Left lung (tissue), 14 donors: ENCODE measurements around the gene LEO1. TPM values are rescaled to one million over a fixed set of nuclear protein-coding genes. Genes with fewer than 3 reads are reported as not detected.

Experiments
- ATAC-seq: fragments of 200-7000 bp; cut with Tn5 transposase; one replicate; pipeline ENCODE4 v1.9.1; 2020; ENCODE audit warnings: moderate library complexity
- DNase-seq, 4 donors: peaks; one replicate each; pipeline ENCODE4 v3.0.0-alpha.2; 2013 to 2020
- H3K27ac ChIP-seq, 2 donors: fragments of 200-600 bp; sonication (generic) in 1 of 2; one replicate each; pipeline versions ENCODE4 v1.5.0 to v1.8.0; 2020 to 2021
- H3K27me3 ChIP-seq, 2 donors: fragments of 200-600 bp; sonication (generic) in 1 of 2; one replicate each; pipeline versions ENCODE4 v1.5.0 to v1.8.0; 2020 to 2021
- H3K36me3 ChIP-seq, 2 donors: fragments of 200-600 bp; sonication (generic) in 1 of 2; one replicate each; pipeline versions ENCODE4 v1.5.0 to v1.8.0; 2020 to 2021
- H3K4me1 ChIP-seq, 2 donors: fragments of 200-600 bp; one replicate each; pipeline ENCODE4 v1.8.0; 2021
- H3K4me3 ChIP-seq, 2 donors: fragments of 200-600 bp; sonication (generic) in 1 of 2; one replicate each; pipeline versions ENCODE4 v1.5.0 to v1.8.0; 2020 to 2021; ENCODE audit warnings: mild to moderate bottlenecking in 1 of 2
- H3K9me3 ChIP-seq, 2 donors: fragments of 200-600 bp; sonication (generic) in 1 of 2; one replicate each; pipeline versions ENCODE4 v1.5.0 to v1.8.0; 2020 to 2021
- CTCF ChIP-seq, 2 donors: fragments of 200-600 bp; sonication (generic) in 1 of 2; IDR thresholded peaks; one replicate each; pipeline versions ENCODE4 v1.5.0 to v1.8.0; 2021; ENCODE audit warnings: antibody characterized with exemption in 2 of 2
- intact Hi-C, 2 donors: fragments of 100-400 bp; cut with DNase I; formaldehyde crosslinking; loops; one replicate each; pipeline versions ENCODE4 v1.11.2 to v1.14.2; 2022
- long read RNA-seq, 12 donors: library from polyadenylated mRNA in 2 of 12; unstranded in 2 of 12; transcript quantifications; one replicate each; pipeline ENCODE4 v2.0.0 and lab custom pipeline, GENCODE V29; 2019 to 2026
- polyA plus RNA-seq, 6 donors: library from polyadenylated mRNA; unstranded; fragments of 120-200 nt; gene quantifications; one replicate each; pipeline ENCODE4 v1.2.1, GENCODE V29; 2013; ENCODE audit not compliant: insufficient read length in 6 of 6
- total RNA-seq, 2 donors: library from RNA; stranded (reverse); fragmentation: NEBNext Ultra II Directional; extraction: Animal tissue kit (Norgen Biotek cat#: 25700); gene quantifications; one replicate each; pipeline ENCODE4 v1.2.1, GENCODE V29; 2021
- donor health status: DM: no; HTN: yes; CAD: no.
- donor health status: DM: no; HTN: no; CAD: no.

The LEO1 gene
- total RNA-seq: 10 to 100 TPM; 14.3 to 16.6 TPM
- polyA plus RNA-seq: 10 to 100 TPM; 29.7 to 34.3 (median 31.1) TPM
- long read RNA-seq, donor 1, partial matches to known transcripts: 14 of 29 reads
- long read RNA-seq, donor 1, other reads (novel, unspliced or antisense): 14 of 29 reads
- long read RNA-seq, donor 2, partial matches to known transcripts: 6 of 10 reads
- long read RNA-seq, donor 2, other reads (novel, unspliced or antisense): 0 of 10 reads
- long read RNA-seq, donor 3, transcript LEO1-201 (12 exons, 2,193 nt): major isoform, 10 of 10 reads
- long read RNA-seq, donor 3, partial matches to known transcripts: 0 of 10 reads
- long read RNA-seq, donor 3, other reads (novel, unspliced or antisense): 0 of 10 reads
- long read RNA-seq, donor 4, transcript LEO1-201 (12 exons, 2,193 nt): major isoform, 5 of 12 reads
- long read RNA-seq, donor 4, partial matches to known transcripts: 7 of 12 reads
- long read RNA-seq, donor 4, other reads (novel, unspliced or antisense): 0 of 12 reads
- long read RNA-seq, donor 5, transcript LEO1-201 (12 exons, 2,193 nt): major isoform, 5 of 10 reads
- long read RNA-seq, donor 5, partial matches to known transcripts: 5 of 10 reads
- long read RNA-seq, donor 5, other reads (novel, unspliced or antisense): 0 of 10 reads
- long read RNA-seq, donor 6, transcript LEO1-201 (12 exons, 2,193 nt): major isoform, 5 of 5 reads
- long read RNA-seq, donor 6, partial matches to known transcripts: 0 of 5 reads
- long read RNA-seq, donor 6, other reads (novel, unspliced or antisense): 0 of 5 reads
- long read RNA-seq, donor 7, transcript LEO1-201 (12 exons, 2,193 nt): major isoform, 6 of 6 reads
- long read RNA-seq, donor 7, partial matches to known transcripts: 0 of 6 reads
- long read RNA-seq, donor 7, other reads (novel, unspliced or antisense): 0 of 6 reads
- long read RNA-seq, donor 8, partial matches to known transcripts: 0 of 2 reads
- long read RNA-seq, donor 8, other reads (novel, unspliced or antisense): 0 of 2 reads
- long read RNA-seq, donor 9: 0 reads
- long read RNA-seq, donor 10, partial matches to known transcripts: 5 of 6 reads
- long read RNA-seq, donor 10, other reads (novel, unspliced or antisense): 0 of 6 reads
- long read RNA-seq, donor 11: 0 reads
- long read RNA-seq, donor 12, partial matches to known transcripts: 5 of 8 reads
- long read RNA-seq, donor 12, other reads (novel, unspliced or antisense): 0 of 8 reads

GRCh38 chr15:51971375-51972133 lies at the start of gene LEO1:
TSS of gene LEO1 (minus strand) at chr15:51971778. CDS start at chr15:51971745, 33 bp downstream.
- intact Hi-C loops: no loop called here
- peak within 1 kb of the TSS; percentile 88 for H3K27ac ChIP-seq
- H3K27me3 ChIP-seq: no peaks in the 10 kb centered on the region
- peak within 1 kb of the TSS; percentile 73 to 98 for H3K4me3 ChIP-seq
- peak; percentile 97 for ATAC-seq
- no peaks in the 10 kb centered on the region for H3K36me3 ChIP-seq
- peaks cover 0 to 16% of the 10 kb centered on the region in 2 donors for H3K9me3 ChIP-seq
- H3K4me1 ChIP-seq: peaks cover 11 to 25% of the 10 kb centered on the region in 2 donors
- peak; percentile 93 to 97 (median 93) for DNase-seq
- TF ChIP-seq CTCF (IDR thresholded peaks at IDR 0.05): peak in 1 of 2 donors; percentile 25

GRCh38 chr15:52021128-52021671 lies 49.6 kb upstream of the LEO1 start:
- H3K4me1 ChIP-seq: peaks cover 5 to 48% of the 10 kb centered on the region in 2 donors
- intact Hi-C loops: no loop called here
- H3K36me3 ChIP-seq: no peaks in the 10 kb centered on the region
- H3K4me3 ChIP-seq: peak overlapping the region; percentile 55 to 71
- H3K27me3 ChIP-seq: no peaks in the 10 kb centered on the region
- DNase-seq (peak in 3 of 4 donors; percentile 18 to 74 (median 63)), ATAC-seq (peak; percentile 48)
- no peaks in the 10 kb centered on the region for H3K9me3 ChIP-seq
- no peak for TF ChIP-seq CTCF (IDR thresholded peaks at IDR 0.05)
- peak overlapping the region; percentile 96 for H3K27ac ChIP-seq

GRCh38 chr15:52020221-52021085 lies 48.9 kb upstream of the LEO1 start:
- no peaks in the 10 kb centered on the region for H3K9me3 ChIP-seq
- peaks cover 5 to 50% of the 10 kb centered on the region in 2 donors for H3K4me1 ChIP-seq
- ATAC-seq: peak; percentile 7
- intact Hi-C loops: no loop called here
- no peak for DNase-seq
- H3K4me3 ChIP-seq: peak overlapping the region; percentile 55 to 71
- no peaks in the 10 kb centered on the region for H3K36me3 ChIP-seq
- no peaks in the 10 kb centered on the region for H3K27me3 ChIP-seq
- peak overlapping the region; percentile 96 for H3K27ac ChIP-seq
- no peak for TF ChIP-seq CTCF (IDR thresholded peaks at IDR 0.05)
